Lower leg skin (tissue), 4 donors: Measurements from ENCODE around the gene EEF2K. TPM values are rescaled to one million over a fixed set of nuclear protein-coding genes. Genes with fewer than 3 reads are reported as not detected.
"Not testable (repeated sequence)": the region's sequence is repeated elsewhere in the genome, so short reads cannot be mapped to it uniquely, and the experiment has no call there.

ENCODE experiments used
- DNase-seq, 2 donors: peaks; one replicate each; pipeline ENCODE4 v3.0.0-alpha.2; 2019; ENCODE audit warnings: low spot score in 2 of 2
- H3K4me3 ChIP-seq: fragments of 200-600 bp; sonication (generic); 2 replicates; pipeline ENCODE4 v1.5.1; 2017; ENCODE audit warnings: mild to moderate bottlenecking, low read depth; ENCODE audit not compliant: poor library complexity, severe bottlenecking
- POLR2A ChIP-seq, 2 donors: fragments of 450-650 bp; IDR thresholded peaks; one replicate each; pipeline ENCODE4 v1.6.1; 2016 to 2017; ENCODE audit warnings: antibody characterized with exemption in 2 of 2, mild to moderate bottlenecking in 1 of 2, moderate library complexity in 1 of 2
- WGBS, 2 donors: methylation state at CpG; one replicate each; pipeline ENCODE4 v1.1.5; 2018; 5-methylcytosine and 5-hydroxymethylcytosine counted together
- intact Hi-C: fragments of 100-400 bp; cut with DNase I; formaldehyde crosslinking; loops from one replicate; pipeline ENCODE4 v1.15.0; 2023; ENCODE audit warnings: low total_unique reads
- total RNA-seq, 4 donors: library from RNA; depleted of rRNA; stranded (reverse); fragments of >200 nt; gene quantifications; one replicate each; pipeline ENCODE4 v1.1.0, GENCODE V29; 2016
- TF ChIP-seq, protein P1 (sequence below), 3 donors: fragments of 450-650 bp; IDR thresholded peaks; one replicate each; pipeline ENCODE4 v1.5.1; 2016; ENCODE audit warnings: antibody characterized with exemption in 3 of 3, mild to moderate bottlenecking in 3 of 3, moderate library complexity in 2 of 3

The EEF2K gene
- total RNA-seq, 4 donors from 2014 or later: 47.8 to 112 (median 73.2) TPM

DNA sequence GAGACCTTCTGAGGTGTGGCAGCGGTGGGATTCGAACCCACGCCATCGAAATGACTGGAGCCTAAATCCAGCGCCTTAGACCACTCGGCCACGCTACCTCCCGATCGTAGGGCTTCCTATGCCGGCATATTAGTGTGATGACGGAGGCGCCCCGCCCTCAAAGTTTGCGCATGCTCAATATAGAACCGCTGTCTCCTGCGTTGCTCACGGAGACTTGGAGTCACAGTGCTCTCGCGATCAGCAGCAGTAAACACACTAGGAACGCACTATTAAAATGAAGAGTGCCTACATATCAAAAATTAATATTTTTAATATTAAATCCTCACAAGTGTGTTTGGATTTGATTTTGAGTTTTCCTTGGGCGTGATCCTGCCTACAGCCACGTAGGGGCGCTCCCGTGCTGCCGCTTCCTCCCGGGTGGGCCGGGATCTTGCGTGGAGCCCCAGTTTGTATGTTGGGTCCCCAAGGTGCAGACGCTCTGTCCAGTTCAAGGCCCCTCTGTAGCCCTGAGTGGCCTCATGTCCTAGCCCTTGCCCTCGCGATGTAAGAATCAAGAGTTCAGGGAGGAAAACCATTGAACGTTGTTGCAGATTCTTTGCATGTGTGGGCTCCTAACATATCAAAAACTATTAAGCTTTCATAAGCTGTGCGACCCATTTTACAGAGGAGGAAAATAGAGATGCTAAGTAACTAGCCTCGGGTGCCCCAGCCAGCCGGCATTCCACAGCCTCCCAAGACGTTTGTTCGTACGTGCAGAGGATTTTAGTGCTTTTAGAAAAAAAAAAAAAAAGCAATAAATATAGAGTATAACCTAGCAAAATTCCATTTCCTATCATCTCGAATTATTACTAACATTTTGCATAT lies 10.2 kb upstream of the EEF2K start:
- peak; percentile 95 to 99 for DNase-seq
- peak overlapping the region; percentile 9 for H3K4me3 ChIP-seq
- TF ChIP-seq, protein P1, sequence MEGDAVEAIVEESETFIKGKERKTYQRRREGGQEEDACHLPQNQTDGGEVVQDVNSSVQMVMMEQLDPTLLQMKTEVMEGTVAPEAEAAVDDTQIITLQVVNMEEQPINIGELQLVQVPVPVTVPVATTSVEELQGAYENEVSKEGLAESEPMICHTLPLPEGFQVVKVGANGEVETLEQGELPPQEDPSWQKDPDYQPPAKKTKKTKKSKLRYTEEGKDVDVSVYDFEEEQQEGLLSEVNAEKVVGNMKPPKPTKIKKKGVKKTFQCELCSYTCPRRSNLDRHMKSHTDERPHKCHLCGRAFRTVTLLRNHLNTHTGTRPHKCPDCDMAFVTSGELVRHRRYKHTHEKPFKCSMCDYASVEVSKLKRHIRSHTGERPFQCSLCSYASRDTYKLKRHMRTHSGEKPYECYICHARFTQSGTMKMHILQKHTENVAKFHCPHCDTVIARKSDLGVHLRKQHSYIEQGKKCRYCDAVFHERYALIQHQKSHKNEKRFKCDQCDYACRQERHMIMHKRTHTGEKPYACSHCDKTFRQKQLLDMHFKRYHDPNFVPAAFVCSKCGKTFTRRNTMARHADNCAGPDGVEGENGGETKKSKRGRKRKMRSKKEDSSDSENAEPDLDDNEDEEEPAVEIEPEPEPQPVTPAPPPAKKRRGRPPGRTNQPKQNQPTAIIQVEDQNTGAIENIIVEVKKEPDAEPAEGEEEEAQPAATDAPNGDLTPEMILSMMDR (IDR thresholded peaks at IDR 0.05): peak in 1 of 3 donors; percentile 81
- no peak for TF ChIP-seq POLR2A (IDR thresholded peaks at IDR 0.05)
- WGBS, 2 donors: 2% methylated on average over 39 of the region's 39 CpGs
- intact Hi-C loops: loop anchor here (2.0 to 10.0 kb wide), 2 partner anchors 101 to 1291 kb away; partner anchors contain the start of genes DCUN1D3, LYRM1 and POLR3E

DNA sequence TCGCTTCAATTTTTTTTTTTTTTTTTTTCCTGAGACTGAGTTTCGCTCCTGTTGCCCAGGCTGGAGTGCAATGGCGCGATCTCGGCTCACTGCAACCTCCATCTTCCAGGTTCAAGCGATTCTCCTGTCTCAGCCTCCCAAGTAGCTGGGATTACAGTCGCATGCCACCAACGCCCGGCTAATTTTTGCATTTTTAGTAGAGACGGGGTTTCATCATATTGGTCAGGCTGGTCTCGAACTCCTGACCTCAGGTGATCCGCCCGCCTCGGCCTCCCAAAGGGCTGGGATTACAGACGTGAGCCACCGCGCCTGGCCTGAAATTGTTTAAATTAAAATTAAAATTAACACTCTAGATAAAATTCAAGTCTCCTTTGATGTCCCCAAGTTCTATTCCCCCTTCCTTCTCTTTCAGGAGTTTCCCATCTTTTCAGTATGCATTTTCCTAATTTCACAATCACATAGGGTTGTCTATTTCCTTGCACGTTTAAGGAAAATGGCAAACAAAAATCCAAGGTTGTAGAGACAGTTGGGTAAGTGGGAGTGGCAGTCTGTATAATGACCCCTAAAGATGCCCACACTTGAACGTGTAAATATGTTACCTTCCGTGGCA lies 9.4 kb upstream of the EEF2K start:
- 50 to 52% methylated on average over 20 of the region's 20 CpGs for whole genome bisulfite sequencing, 2 donors
- H3K4me3 ChIP-seq: not testable (repeated sequence)

DNA sequence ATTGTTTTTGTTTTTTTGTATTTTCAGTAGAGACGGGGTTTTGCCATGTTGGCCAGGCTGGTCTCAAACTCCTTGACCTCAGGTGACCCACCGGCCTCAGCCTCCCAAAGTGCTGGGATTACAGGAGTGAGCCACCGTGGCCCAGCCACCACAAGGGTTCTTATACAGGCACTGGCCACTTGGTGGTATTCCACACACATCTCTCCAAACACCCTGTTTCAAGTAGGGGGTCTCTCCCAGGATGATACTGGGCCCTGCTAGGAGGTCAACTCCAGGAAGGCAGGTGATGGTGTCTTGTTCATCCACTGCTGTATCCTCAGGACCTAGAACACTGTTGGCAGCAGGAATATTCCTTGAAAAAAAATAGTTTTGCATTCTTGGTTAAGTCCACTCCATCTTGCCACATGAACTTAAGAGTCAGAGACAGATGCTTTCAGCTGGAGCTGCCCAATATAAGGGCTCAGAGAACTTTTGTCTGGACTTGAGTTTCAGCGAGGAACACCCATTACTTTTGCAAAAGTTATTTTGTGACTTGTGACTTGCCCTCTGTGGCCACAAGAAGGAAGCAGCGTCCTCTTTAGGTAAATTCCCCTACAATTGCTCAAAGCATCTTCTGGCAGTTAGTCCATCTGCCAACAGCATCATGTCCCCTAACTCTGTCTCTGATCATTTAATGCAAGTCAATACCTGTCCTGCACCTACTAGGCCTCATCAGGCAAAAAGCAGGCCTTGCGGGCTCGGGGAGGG lies 7.4 kb upstream of the EEF2K start:
- 52 to 58% methylated on average over 7 of the region's 7 CpGs for WGBS, 2 donors

More for the DNA sequence above, 9.4 kb upstream of the EEF2K start:
- intact Hi-C loops: loop anchor here (2.0 to 10.0 kb wide), 2 partner anchors 100 to 1292 kb away; partner anchors contain the start of genes DCUN1D3, LYRM1 and POLR3E
- DNase-seq: not testable (repeated sequence)

DNA sequence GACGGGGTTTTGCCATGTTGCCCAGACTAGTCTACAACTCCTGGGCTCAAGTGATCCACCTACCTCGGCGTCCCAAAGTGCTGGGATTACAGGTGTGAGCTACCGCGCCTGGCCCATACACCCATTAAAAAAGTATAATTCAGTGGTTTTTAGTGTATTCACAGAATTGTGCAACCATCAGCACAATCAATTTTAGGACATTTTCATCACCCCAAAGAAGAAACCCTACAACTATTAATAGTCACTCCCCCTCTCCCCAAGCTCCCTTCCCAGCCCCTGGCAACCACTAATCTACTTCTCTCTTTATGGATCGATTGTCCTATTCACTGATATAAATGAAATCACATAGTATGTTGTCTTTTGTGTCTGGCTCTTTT lies 3.8 kb upstream of the EEF2K start:
- H3K4me3 ChIP-seq: no peak overlapping the region
- TF ChIP-seq, protein P1 (IDR thresholded peaks at IDR 0.05): no peak
- TF ChIP-seq POLR2A (IDR thresholded peaks at IDR 0.05): no peak
- intact Hi-C loops: no loop called here
- 76 to 79% methylated on average over 6 of the region's 6 CpGs for WGBS, 2 donors
- no peak for DNase-seq

More for the DNA sequence above, 7.4 kb upstream of the EEF2K start:
- intact Hi-C loops: loop anchor here (10.0 kb wide), 1 partner anchor 1294 kb away; the partner anchor contains the start of genes DCUN1D3 and LYRM1
- no peak for DNase-seq
- H3K4me3 ChIP-seq: no peak overlapping the region
- TF ChIP-seq, protein P1 (IDR thresholded peaks at IDR 0.05): no peak
- no peak for TF ChIP-seq POLR2A (IDR thresholded peaks at IDR 0.05)

DNA sequence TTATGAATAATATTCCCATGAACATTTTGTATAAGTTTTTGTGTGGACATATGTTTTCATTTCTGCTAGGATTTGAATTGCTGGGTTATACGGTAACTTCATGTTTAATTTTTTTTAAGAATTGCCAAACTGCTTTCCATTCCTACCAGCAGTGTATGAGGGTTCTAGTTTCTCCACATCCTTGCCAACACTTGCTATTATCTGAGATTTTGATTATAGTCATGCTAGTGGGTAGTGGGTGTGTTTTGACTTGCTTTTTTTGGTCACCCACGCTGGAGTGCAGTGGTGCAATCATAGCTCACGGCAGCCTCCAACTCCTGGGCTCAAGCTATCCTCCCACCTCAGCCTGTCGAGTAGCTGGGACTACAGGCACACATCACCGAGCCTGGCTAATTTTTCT lies 3.0 kb upstream of the EEF2K start:
- TF ChIP-seq, protein P1 (IDR thresholded peaks at IDR 0.05): no peak
- no peak for TF ChIP-seq POLR2A (IDR thresholded peaks at IDR 0.05)
- no peak overlapping the region for H3K4me3 ChIP-seq
- intact Hi-C loops: no loop called here
- WGBS, 2 donors: 89 to 92% methylated on average over 5 of the region's 5 CpGs
- DNase-seq: no peak
